CD4-positive, alpha-beta T cell treated with Interleukin-4 for 1 hour (primary cell): ENCODE measurements around the gene COL5A2.

ENCODE experiments used
- DNase-seq, 2 donors: peaks; one replicate each; pipeline ENCODE4 v3.0.0-alpha.2; 2020 to 2022

The COL5A2 gene

GRCh38 chr2:189179570-189179950 is at the start of gene COL5A2:
Gene COL5A2, minus strand, starts transcription at chr2:189179761. Its CDS starts 157 bp downstream, at chr2:189179604.
- no peak for DNase-seq

- no peak for DNase-seq
These were observed 46.5 kb upstream of the COL5A2 start for GRCh38 chr2:189226017-189226416.

GRCh38 chr2:189225032-189225431 is 45.5 kb upstream of the COL5A2 start:
- no peak for DNase-seq

GRCh38 chr2:189222468-189223105 is 43.0 kb upstream of the COL5A2 start:
- no peak for DNase-seq

GRCh38 chr2:189221811-189222467 is 42.4 kb upstream of the COL5A2 start:
- DNase-seq = no peak

GRCh38 chr2:189218236-189218635 is 38.7 kb upstream of the COL5A2 start:
- no peak for DNase-seq

GRCh38 chr2:189217541-189217940 is 38.0 kb upstream of the COL5A2 start:
- no peak for DNase-seq

GRCh38 chr2:189217051-189217450 is 37.5 kb upstream of the COL5A2 start:
- DNase-seq = no peak

- no peak for DNase-seq
These were observed 34.9 kb upstream of the COL5A2 start for GRCh38 chr2:189214484-189214883.

- no peak for DNase-seq
These were observed 33.7 kb upstream of the COL5A2 start for GRCh38 chr2:189213250-189213649.

GRCh38 chr2:189210250-189211087 is 30.9 kb upstream of the COL5A2 start:
- no peak for DNase-seq

- DNase-seq = no peak
These were observed 28.7 kb upstream of the COL5A2 start for GRCh38 chr2:189208254-189208653.

GRCh38 chr2:189204322-189204941 is 24.9 kb upstream of the COL5A2 start:
- no peak for DNase-seq

GRCh38 chr2:189203177-189203799 is 23.7 kb upstream of the COL5A2 start:
- DNase-seq = no peak

- DNase-seq = no peak
These were observed 20.2 kb upstream of the COL5A2 start for GRCh38 chr2:189199797-189200196.

GRCh38 chr2:189192766-189193165 is 13.2 kb upstream of the COL5A2 start:
- DNase-seq = no peak

- no peak for DNase-seq
These were observed 12.2 kb upstream of the COL5A2 start for GRCh38 chr2:189191766-189192165.

- DNase-seq = no peak
These were observed 11.1 kb upstream of the COL5A2 start for GRCh38 chr2:189190685-189191084.

- no peak for DNase-seq
These were observed 8.7 kb upstream of the COL5A2 start for GRCh38 chr2:189188115-189188805.

- DNase-seq = no peak
These were observed 3.6 kb upstream of the COL5A2 start for GRCh38 chr2:189183170-189183569.

- no peak for DNase-seq
These were observed 2.1 kb upstream of the COL5A2 start for GRCh38 chr2:189181706-189182105.
